HG03378 (cell line): Measurements from ENCODE around the gene CHST3.
A peak's percentile ranks its signal among the peaks of the same experiment; 100 is the strongest.
"Not testable (repeated sequence)": the region's sequence is repeated elsewhere in the genome, so short reads cannot be mapped to it uniquely, and the experiment has no call there.

Experiments used
- ATAC-seq: cut with Tn5 transposase; IDR thresholded peaks from one replicate; pipeline ENCODE4 v1.9.1; 2021; ENCODE audit warnings: mild to moderate bottlenecking, moderate library complexity; ENCODE audit not compliant: unreplicated experiment

The CHST3 gene

GRCh38 chr10:71972746-71973695 lies 8.8 kb downstream of the CHST3 start:
- ATAC-seq: no peak

- no peak for ATAC-seq
These were observed 9.7 kb downstream of the CHST3 start for GRCh38 chr10:71973777-71974488.

GRCh38 chr10:71974489-71975021 lies 10.4 kb downstream of the CHST3 start:
- ATAC-seq: peak; percentile 56

GRCh38 chr10:71975087-71975870 lies 11.1 kb downstream of the CHST3 start:
- no peak for ATAC-seq

GRCh38 chr10:71975871-71976725 lies 11.9 kb downstream of the CHST3 start:
- ATAC-seq: no peak

- not testable (repeated sequence) for ATAC-seq
These were observed 13.4 kb downstream of the CHST3 start for GRCh38 chr10:71977614-71977903.

- no peak for ATAC-seq
These were observed 14.3 kb downstream of the CHST3 start for GRCh38 chr10:71978476-71978875.

GRCh38 chr10:71978988-71979691 lies 14.9 kb downstream of the CHST3 start:
- no peak for ATAC-seq

- no peak for ATAC-seq
These were observed 15.5 kb downstream of the CHST3 start for GRCh38 chr10:71979692-71980062.

GRCh38 chr10:71980181-71981014 lies 16.2 kb downstream of the CHST3 start:
- no peak for ATAC-seq

- no peak for ATAC-seq
These were observed 17.1 kb downstream of the CHST3 start for GRCh38 chr10:71981015-71981875.

- ATAC-seq: no peak
These were observed 17.7 kb downstream of the CHST3 start for GRCh38 chr10:71981876-71982230.

- ATAC-seq: no peak
These were observed 18.3 kb downstream of the CHST3 start for GRCh38 chr10:71982269-71983178.

- ATAC-seq: no peak
These were observed 20.1 kb downstream of the CHST3 start for GRCh38 chr10:71984126-71984808.

- ATAC-seq: no peak
These were observed 20.7 kb downstream of the CHST3 start for GRCh38 chr10:71984809-71985388.
